Measurements from ENCODE around the gene CCDC9. TPM values are rescaled to one million over a fixed set of nuclear protein-coding genes. Genes with fewer than 3 reads are reported as not detected.

The CCDC9 gene
- total and polyA plus RNA-seq, 4 donors, result 1.4 to 8.1 (median 5.4) TPM

GRCh38 chr19:47258434-47258833 is 2.1 kb downstream of the CCDC9 start:
- peak overlapping the region in 1 of 2 donors; percentile 83 for H3K27ac ChIP-seq (ENCODE audit: low read depth in 1 of 2, low read length in 2 of 2)
- H3K27me3 ChIP-seq (ENCODE audit: control insufficient read depth in 4 of 4, insufficient read depth in 4 of 4, low read length in 3 of 4), result no peaks in the 10 kb centered on the region
- H3K36me3 ChIP-seq (ENCODE audit: control insufficient read depth in 4 of 4, insufficient read depth in 3 of 4, low read depth in 1 of 4, low read length in 3 of 4), result peaks cover 14 to 34% (median 16%) of the 10 kb centered on the region in 4 donors
- H3K4me3 ChIP-seq (ENCODE audit: low read depth in 1 of 3, low read length in 3 of 3), result no peak overlapping the region
- H3K4me1 ChIP-seq (ENCODE audit: control insufficient read depth in 4 of 4, insufficient read depth in 4 of 4, low read length in 3 of 4), result peaks cover 7 to 14% (median 10%) of the 10 kb centered on the region in 4 donors
- WGBS, result 95% methylated on average over 9 of the region's 9 CpGs
- DNase-seq (ENCODE audit: low spot score), result no peak
- H3K9ac ChIP-seq (ENCODE audit: low read depth in 1 of 2, low read length in 2 of 2), result no peak overlapping the region
- no peak for TF ChIP-seq HNF4A (conservative IDR thresholded peaks at IDR 0.05)
- no peak for TF ChIP-seq MAX (IDR thresholded peaks at IDR 0.05)
- no peak for TF ChIP-seq RAD21 (IDR thresholded peaks at IDR 0.05)
- no peak for TF ChIP-seq JUND (IDR thresholded peaks at IDR 0.05)
- TF ChIP-seq ZBTB33 (IDR thresholded peaks at IDR 0.05), result no peak
- no peak for TF ChIP-seq FOXA2 (IDR thresholded peaks at IDR 0.05)
- no peak for TF ChIP-seq SP1 (IDR thresholded peaks at IDR 0.05)
- TF ChIP-seq REST (IDR thresholded peaks at IDR 0.05), result no peak
- TF ChIP-seq HNF4G (IDR thresholded peaks at IDR 0.05), result no peak
- TF ChIP-seq YY1 (IDR thresholded peaks at IDR 0.05), result no peak
- no peak for TF ChIP-seq CTCF (IDR thresholded peaks at IDR 0.05; ENCODE audit: low read depth, low read length, missing input control)
- no peak for TF ChIP-seq EGR1 (IDR thresholded peaks at IDR 0.05; ENCODE audit: low read depth in 2 of 2)
- TF ChIP-seq ATF3 (IDR thresholded peaks at IDR 0.05), result no peak
- TF ChIP-seq GABPA (IDR thresholded peaks at IDR 0.05 in 1 of 2, conservative IDR thresholded peaks at IDR 0.05 in 1 of 2), result no peak
- TF ChIP-seq TAF1 (conservative IDR thresholded peaks at IDR 0.05), result no peak
- no peak for TF ChIP-seq FOXA1 (IDR thresholded peaks at IDR 0.05)
- TF ChIP-seq NR2F2 (IDR thresholded peaks at IDR 0.05), result no peak
- no peaks in the 10 kb centered on the region for H3K9me3 ChIP-seq (ENCODE audit: control insufficient read depth in 4 of 4, low read length in 3 of 4)
